ENCODE results near the gene APOBEC3A. TPM values are rescaled to one million over a fixed set of nuclear protein-coding genes. Genes with fewer than 3 reads are reported as not detected.

APOBEC3A gene
- total and polyA plus RNA-seq, 2 of the 13 experiments (the other 11 are each of a cell fraction or from before 2014, with no cell fraction given), result not detected

GRCh38 chr22:38924347-38924952 lies 33.0 kb upstream of the APOBEC3A start (continued):
- no peak for TF ChIP-seq ZNF563 (CRISPR knock-in tag; IDR thresholded peaks at IDR 0.05)
- no peak for TF ChIP-seq ZNF3 (CRISPR knock-in tag; IDR thresholded peaks at IDR 0.05)
- no peak for TF ChIP-seq TRAFD1 (CRISPR knock-in tag; IDR thresholded peaks at IDR 0.05; ENCODE audit: borderline replicate concordance)
- TF ChIP-seq PAX8 (CRISPR knock-in tag; IDR thresholded peaks at IDR 0.05; ENCODE audit: borderline replicate concordance), result no peak
- no peak for TF ChIP-seq ZNF33A (CRISPR knock-in tag; IDR thresholded peaks at IDR 0.05; ENCODE audit: borderline replicate concordance)
- no peak for TF ChIP-seq NFKB2 (CRISPR knock-in tag; IDR thresholded peaks at IDR 0.05; ENCODE audit: borderline replicate concordance)
- no peak for TF ChIP-seq PLRG1 (conservative IDR thresholded peaks at IDR 0.05)
- TF ChIP-seq CENPBD1 (CRISPR knock-in tag; IDR thresholded peaks at IDR 0.05; ENCODE audit: borderline replicate concordance, low read depth), result no peak
- no peak for TF ChIP-seq ZBTB4 (CRISPR knock-in tag; IDR thresholded peaks at IDR 0.05; ENCODE audit: borderline replicate concordance)
- peak; percentile 43; the same call in 1 of the 2 replicates for TF ChIP-seq ZNF800 (CRISPR knock-in tag; IDR thresholded peaks at IDR 0.05)
- peak; percentile 38; the same call in 1 of the 2 replicates for TF ChIP-seq SOX13 (IDR thresholded peaks at IDR 0.05)
- peak in 1 of 2 experiments; percentile 86; a peak in 2 of 4 replicates for TF ChIP-seq SOX13 (CRISPR knock-in tag; conservative IDR thresholded peaks at IDR 0.05 in 1 of 2, IDR thresholded peaks at IDR 0.05 in 1 of 2)
- TF ChIP-seq ZNF724P (CRISPR knock-in tag; IDR thresholded peaks at IDR 0.05; ENCODE audit: borderline replicate concordance), result 0 out of 2 replicates have a peak, but pooled peaks have one; percentile 40
- TF ChIP-seq GRHL1 (CRISPR knock-in tag; conservative IDR thresholded peaks at IDR 0.05), result no peak
- TF ChIP-seq TBL1XR1 (IDR thresholded peaks at IDR 0.05; ENCODE audit: borderline replicate concordance, low read length, partially characterized antibody), result peak; percentile 51
- TF ChIP-seq ZMYM3 (CRISPR knock-in tag; IDR thresholded peaks at IDR 0.05), result no peak
- no peak for TF ChIP-seq RFX5 (IDR thresholded peaks at IDR 0.05; ENCODE audit: low read depth, low read length)
- TF ChIP-seq KLF6 (CRISPR knock-in tag; IDR thresholded peaks at IDR 0.05), result no peak
